ENCODE measurements around the gene DUS2.
"Not testable (repeated sequence)": the region's sequence is repeated elsewhere in the genome, so short reads cannot be mapped to it uniquely, and the experiment has no call there.

The DUS2 gene

DNA sequence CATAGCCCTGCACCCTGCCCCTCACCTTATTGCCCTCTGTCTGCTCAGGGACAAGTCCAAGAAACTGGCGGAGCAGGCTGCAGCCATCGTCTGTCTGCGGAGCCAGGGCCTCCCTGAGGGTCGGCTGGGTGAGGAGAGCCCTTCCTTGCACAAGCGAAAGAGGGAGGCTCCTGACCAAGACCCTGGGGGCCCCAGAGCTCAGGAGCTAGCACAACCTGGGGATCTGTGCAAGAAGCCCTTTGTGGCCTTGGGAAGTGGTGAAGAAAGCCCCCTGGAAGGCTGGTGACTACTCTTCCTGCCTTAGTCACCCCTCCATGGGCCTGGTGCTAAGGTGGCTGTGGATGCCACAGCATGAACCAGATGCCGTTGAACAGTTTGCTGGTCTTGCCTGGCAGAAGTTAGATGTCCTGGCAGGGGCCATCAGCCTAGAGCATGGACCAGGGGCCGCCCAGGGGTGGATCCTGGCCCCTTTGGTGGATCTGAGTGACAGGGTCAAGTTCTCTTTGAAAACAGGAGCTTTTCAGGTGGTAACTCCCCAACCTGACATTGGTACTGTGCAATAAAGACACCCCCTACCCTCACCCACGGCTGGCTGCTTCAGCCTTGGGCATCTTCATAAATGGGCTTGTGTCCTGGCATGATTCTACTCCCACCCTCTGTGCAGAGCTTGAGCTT is 55.8 kb downstream of the DUS2 start:
- no peak for DNase-seq

DNA sequence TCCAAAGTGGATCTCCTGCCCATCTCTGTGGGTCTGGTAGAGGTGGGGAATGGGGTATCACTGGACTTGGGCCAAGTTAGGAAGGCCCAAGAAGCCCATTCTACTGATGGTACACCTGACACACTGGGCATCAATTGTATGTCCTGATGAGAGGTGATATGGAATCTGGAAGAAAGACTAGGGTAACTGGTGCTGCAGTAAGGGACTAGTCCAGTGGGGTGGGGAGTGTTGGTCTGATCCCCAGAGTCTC is 56.2 kb downstream of the DUS2 start:
- DNase-seq = no peak

DNA sequence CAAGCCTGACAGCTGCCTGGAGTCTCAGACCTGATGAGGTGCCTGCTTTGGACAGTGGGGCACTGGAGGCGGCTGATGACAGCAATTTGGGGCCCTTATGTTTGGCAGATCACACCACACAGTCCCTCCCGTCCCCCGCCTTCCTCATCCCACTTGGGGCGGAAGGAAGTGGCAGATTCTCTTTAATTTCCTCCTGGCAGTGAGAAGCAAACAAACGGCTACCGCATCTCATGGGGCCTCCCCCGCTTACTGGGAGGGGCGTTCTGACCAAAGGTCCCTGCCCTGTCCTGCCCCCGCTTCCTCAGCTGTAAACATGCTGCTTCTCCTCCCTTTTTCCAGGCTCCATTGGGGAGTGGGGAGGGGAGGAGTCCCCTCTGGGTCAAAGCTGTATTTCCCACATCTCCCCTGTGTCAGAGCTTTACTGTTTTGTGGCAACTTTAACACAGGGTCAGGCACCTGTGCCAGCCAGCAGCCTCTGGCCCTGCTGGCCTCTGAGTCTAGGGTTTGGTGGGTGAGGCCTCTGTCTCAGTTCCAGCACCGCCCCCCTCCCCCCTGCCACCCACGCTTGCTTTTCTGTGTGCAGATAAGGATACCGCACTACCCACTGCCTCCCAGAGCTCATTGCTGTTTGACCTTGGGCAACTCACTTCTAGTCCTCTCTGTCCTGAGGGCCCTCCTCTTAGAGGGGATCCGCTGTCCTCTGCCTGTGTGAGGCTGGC is 56.7 kb downstream of the DUS2 start:
- no peak for DNase-seq

DNA sequence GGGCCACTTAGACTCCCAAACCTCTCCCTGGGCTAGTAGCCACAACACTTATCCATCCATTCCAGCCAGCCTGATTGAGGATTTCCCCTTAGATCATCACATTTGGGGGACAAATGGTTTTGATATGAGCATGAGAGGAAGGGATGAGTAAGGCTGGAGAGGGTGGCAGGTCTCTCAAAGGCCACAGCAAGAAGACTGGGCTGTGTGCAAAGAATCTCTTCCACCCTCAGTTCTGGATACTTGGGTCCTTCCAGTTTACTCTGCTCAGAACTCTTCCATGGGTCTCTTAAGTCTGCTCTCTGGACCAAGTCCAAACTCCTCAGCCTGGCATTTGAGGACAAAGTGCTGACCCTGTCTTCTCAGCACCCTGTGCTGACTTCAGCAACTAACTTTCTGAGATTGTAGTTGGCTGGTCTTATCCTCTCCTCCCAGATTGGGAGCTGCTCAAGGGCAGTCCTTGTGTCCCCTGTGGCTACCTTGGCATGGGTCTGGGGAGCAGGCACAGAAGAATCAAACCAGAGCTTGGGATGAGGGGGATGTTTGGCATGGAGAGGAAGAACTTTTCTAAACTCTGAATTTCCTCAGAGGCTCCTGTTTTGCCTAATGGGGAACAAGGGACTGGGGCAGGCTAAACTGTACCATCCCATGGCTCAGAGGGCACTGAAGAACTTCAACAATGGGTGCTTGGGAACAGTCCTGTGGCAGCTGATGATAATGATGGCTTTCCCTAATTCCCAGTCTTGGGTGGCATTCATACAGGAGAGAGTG is 59.0 kb downstream of the DUS2 start:
- DNase-seq = no peak

DNA sequence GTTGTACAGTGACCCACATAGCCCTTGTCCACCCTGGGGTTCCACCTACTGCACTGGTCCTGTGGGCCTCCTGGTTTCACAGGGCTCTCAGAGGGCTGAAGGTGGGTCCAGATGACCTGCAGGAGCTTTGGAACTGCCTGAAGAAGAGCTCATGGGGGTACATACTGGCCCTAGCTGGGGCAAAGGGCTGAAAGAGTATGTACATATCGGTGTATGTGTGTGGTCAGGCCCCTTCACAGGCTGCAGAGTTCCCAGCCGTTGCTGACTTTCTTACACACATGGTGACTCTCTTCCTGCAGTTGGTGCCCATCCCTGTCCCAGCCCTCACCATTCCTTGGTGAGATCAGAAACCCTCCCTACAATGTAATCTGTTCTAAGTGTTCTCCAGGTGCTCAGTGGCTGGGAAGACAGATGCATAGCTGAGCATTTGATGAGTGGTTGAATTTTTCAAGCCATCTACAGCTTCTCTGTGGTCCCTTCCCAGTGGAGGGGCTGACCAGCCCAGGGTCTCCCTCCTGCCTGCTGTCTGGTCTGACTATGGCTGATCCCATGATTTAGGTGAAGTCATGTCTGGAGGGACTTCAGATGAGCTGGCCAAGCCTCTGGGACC is 59.6 kb downstream of the DUS2 start:
- DNase-seq = no peak

DNA sequence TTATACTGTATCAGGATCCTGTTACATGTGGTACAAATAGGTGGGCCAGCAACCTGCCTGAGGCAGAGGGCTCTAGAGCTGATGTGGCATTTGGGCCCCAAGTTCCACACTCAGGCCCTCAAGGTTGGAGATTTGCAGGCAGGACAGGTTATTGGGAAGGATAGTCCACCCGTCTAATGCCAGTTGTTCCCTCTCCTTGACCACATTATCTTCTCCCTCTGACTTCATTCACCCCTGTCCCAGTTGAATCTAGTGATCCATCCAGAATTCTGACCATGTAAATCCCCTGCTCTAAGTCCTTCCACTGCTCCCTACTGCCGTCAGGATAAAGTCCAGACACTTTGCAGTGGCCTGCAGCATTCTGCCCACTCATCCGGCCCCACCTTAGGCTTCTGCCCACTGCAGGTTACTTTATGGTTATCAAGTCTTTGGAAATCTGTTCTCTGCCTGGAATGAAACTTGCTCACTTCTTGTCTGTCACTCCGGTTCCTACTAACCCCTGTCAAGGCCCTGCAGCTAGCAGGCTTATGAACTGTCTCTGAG is 60.2 kb downstream of the DUS2 start:
- no peak for DNase-seq

DNA sequence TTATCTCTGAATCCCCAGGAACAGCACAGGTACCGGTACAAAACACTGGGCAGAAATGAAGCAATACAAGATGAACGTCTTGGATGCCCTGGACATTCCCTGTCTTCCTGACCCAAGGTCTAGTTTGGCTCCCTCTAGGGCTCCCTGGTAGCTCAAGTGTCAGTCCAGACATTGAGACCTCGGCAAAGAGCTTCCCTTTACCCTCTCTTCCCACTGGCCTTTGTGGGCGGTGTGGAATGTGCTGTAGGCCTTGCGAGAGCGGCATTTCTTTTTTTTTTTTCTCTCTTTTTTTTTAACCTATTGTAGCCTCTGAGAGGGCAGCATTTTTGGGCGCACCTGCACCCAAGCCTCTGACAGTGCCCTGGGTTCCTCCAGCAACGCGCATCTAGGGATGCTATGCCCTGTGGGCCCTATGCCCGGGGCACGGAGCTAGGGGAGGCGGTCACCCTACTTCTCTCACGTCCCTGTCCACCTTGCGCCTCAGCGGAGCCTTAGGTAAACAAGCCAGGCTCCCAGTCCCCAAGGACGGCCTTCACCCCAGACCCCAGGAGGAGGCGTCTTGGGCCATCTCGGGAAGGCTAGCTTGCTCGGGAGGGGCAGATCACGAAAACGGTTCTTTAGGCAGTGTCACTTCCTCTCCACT is 60.9 kb downstream of the DUS2 start:
- DNase-seq = peak; percentile 38

DNA sequence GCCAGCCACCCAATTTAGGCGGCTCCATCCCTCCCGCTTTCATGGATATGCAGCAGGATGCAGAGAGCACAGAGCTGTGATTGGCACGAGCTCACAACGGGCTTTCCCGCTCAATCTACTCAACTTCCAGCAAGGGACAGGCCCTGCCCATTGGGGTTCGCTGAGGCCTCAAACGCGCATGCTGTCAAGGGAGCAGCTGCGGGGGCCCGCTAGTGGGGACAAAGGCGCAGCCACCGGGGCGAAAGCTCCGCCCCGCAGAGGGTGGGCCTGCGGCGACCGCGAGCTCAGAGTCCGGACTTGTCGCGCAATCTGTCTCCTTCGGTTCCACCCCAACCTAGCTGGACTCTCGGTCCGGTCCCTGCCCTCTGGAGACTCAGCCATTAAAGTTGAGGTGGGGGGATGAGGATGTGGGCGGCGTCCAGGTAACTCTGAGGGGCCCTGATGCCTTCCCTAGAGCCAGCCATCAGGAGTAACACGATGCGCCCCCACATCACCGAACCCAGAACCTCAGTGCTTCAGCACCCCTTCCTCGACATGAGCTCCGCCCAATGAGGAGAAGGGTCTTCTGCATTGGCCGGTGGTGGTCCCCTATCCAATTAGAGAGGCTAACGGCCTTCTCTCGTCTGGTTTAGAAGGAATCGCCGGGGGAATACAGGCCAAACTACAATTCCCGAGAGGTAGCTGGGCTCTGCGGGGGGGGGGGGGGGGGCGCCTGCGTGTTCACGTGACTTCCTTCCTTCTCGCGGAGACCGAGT is 61.6 kb downstream of the DUS2 start:
- peak; percentile 83 for DNase-seq

DNA sequence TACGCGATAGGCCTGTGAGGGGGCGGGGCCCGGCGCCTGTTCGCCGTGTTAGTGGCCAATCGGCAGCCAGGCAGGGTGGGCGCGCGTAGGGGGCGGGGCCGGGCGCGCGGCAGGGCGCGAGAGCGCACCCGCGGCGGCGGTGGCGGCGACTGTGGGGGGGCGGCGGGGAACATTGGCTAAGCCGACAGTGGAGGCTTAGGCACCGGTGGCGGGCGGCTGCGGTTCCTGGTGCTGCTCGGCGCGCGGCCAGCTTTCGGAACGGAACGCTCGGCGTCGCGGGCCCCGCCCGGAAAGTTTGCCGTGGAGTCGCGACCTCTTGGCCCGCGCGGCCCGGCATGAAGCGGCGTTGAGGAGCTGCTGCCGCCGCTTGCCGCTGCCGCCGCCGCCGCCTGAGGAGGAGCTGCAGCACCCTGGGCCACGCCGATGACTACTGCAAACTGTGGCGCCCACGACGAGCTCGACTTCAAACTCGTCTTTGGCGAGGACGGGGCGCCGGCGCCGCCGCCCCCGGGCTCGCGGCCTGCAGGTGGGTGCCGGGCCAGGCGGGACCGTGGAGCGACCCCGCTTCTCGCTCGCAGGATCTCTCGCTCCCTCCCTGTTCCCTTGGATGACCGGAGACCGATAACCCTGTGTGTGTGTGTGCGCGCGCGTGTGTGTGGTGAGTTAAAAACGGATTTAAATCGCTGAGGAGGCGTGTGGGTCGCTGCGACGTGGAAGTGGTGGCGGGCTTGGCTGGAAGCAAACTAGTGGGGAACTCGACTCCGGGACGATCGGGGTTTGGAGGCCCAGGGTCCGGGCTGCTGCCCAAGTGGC is 62.4 kb downstream of the DUS2 start, which contains the start of gene NFATC3:
Gene NFATC3 (plus strand): TSS at position 112 of the 813 bp plus-strand sequence. CDS start 312 bp downstream, at position 424.
- DNase-seq = peak; percentile 96

DNA sequence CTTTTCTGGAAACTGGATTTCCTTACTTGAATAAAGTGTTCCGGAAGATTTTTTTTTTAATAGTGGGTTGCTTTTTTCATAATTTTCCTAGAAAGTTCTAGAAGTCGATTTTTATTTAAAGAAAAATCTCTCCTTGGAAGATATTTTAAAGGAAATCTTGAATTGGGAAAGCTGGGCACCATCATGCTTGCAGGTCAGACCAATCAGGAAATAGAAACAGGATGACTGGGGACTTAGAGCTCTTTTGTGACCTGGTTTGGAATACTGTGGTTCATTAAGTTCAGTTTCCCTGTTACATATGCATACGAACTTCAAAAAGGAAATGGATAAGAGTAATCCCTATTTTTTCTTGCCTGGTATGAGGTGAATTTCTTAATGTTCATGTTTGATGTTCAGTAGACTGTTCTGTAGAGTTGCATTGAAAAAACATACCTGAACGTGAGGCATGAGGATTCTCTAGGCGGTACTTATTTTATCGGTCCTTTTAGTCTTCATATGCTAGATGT is 63.3 kb downstream of the DUS2 start:
- peak; percentile 63 for DNase-seq

DNA sequence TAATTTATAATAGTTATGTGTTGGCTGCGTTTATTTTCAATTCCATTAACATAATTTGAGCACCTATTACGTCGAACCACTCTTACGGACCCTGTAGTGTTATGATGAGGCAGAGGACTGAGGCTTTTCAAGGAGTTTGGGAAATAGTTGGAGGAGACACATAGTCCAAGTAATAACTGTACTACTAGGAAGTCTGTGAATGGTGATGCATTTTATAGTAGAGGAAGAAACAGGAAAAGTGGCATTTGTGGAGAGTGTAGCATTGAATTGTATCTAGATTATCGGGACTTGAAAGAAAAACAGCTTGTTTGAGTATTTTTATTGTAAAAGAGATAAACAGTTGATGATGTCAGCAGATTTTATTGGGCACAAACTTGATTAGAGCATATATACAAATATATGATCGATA is 63.8 kb downstream of the DUS2 start:
- DNase-seq = peak; percentile 26

DNA sequence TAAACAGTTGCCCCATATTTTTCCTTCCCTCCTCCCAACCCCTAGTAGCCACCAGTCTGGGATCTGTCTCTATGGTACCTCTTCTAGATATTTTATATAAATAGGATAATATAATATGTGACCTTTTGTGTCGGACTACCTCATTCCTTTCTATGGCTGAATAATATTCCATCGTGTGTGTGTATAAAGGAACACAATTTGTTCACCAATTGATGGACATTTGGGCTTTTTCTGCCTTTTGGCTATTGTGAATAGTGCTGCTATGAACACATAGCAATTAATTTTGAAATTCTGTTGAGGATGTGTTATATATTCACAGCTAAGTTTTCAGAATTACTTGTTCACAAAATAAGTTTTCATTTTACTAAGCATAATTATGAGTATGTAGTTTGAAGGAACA is 64.6 kb downstream of the DUS2 start:
- no peak for DNase-seq

DNA sequence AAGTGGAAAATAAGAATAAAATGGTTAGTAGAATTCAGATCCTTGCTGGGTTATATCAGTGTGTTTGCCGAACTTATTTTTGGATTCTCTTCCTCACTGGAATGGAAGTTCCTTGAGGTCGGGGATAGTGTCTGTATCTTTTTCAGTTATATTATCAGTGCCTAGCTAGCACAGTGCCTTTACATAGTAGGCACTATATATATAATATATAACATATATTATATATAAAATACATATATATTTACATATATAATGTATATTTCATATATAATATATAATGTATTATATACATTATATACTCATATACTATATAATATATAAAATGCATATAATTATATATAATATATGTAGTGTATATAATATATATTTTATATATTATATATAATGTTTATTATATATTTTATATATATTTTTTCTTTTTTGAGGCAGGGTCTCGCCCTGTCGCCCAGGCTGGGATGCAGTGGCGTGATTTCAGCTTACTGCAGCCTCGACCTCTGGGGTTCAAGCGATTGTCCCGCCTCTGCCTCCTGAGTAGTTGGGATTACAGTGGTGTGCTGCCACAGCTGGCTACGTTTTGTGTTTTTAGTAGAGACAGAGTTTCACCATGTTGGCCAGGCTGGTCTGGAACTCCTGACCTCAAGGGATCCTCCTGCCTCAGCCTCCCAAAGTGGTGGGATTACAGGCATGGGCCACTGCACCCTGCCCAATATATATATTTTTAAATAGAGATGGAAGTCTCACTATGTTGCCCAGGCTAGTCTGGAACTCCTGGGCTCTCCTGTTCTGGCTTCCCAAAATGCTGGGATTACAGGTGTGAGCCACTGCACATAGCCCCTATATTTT is 65.3 kb downstream of the DUS2 start:
- DNase-seq = no peak

DNA sequence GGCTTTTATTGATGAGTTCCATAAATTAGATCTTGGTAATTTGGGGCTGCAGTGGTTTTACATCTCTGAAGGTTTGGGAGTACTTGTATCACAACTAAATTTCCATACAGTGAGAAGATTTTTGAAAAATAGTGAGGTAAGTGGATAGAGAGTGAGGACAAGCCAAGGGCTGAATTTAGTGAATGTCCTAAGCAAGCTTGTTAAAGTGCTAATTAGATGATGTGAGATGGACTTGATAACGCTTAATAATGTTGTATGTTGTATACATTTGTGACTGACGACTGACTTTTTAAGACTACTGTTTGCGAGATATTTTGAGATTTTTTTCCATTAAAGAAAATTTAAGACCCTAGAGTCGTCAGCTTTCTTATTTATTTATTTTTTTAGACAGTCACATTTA is 66.0 kb downstream of the DUS2 start:
- DNase-seq = no peak

DNA sequence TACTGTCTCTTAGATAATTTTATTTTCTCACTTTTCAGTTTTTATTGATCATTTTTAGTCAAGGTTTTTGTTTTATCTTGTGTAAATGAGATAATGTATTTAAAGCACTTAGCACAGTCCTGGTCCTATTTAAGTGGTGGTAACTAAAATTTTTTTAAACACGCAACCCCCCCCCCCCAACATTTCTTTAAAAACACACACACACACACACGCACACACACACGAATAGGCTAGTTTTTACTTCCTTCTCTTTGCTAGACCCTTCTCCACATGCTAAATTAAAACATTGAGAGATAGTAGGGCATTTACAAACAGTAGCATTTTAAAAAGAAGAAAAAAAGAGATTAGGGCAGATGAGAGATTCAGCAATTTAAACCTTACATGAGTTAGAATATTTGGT is 67.0 kb downstream of the DUS2 start:
- no peak for DNase-seq

DNA sequence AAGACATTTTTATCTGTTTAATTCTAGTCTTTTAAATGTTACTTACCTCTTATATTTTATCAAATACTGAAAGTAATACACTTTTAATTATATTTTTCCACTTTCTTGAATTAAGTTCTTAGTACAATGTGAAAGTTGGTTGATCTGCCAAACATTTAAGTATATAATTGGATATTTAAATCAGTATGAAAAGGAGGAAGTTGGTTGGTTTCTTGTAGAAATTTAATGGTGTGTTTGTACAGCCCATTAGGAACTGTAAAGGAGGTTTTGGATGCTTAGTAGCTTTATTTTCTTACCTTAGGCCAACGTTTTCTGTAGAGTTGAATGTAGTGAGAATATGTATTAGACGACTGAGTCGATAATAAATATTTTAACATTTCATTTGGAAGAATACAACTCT is 67.4 kb downstream of the DUS2 start:
- DNase-seq = no peak

DNA sequence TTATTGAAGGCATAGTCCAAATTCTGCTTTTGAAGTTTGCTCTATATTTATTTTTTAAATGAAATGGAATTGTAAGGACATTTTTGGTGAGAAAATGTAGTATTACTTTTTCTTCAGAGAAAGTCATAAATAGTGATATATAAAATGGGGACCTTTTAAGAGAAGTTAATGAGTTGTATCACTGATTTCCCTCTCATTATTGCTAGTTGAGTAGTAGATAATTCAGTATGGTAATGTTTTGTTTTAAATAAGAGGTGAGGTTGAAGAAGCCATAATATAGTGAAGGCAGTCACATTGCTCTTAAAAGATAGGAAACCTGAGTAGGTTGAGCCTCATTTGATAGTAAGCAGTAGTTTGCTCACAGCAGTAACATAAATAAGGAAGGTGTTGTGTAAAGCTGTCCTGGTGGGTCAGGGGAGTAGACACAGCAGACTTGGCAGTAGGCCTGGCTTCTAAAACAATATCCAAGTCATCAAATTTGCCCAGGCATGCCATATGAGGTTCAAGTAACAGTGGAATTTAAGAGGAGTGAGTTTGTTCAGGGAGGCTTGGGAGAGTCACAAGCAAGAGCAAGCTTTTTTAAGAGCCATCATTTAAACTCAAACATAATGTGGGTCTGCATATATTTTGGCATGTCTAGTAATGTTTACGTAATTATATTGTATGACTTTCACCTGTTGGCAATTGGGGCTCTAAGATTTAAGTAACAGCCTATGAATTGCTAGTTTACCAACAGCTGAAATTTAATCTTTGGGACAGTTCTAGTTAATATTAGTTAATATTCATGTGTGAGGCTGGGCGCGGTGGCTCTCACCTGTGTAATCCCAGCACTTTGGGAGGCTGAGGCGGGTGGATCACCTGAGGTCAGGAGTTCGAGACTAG is 68.5 kb downstream of the DUS2 start:
- DNase-seq = peak; percentile 19

DNA sequence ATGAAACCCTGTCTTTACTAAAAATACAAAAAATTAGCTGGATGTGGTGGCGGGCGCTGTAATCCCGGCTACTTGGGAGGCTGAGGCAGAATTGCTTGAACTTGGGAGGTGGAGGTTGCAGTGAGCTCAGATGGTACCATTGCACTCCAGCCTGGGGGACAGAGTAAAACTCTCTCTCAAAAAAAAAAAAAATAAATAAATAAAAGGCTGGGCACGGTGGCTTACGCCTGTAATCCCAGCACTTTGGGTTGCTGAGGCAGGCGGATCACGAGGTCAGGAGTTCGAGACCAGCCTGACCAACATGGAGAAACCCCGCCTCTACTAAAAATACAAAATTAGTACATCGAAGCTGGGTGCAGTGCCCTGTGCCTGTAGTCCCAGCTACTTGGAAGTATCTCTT is 69.2 kb downstream of the DUS2 start:
- DNase-seq = not testable (repeated sequence)

Measured in HCEC 1CT (cell line).